ENCODE data around the gene HDGF.

- TF ChIP-seq POLR2A (IDR thresholded peaks at IDR 0.05): no peak
- no peak for TF ChIP-seq CTCF (IDR thresholded peaks at IDR 0.05)
These were observed 12.6 kb downstream of the HDGF start for GRCh38 chr1:156738916-156739315.
